ENCODE measurements around the gene TMEM151A. TPM values are rescaled to one million over a fixed set of nuclear protein-coding genes. Genes with fewer than 3 reads are reported as not detected.

TMEM151A gene
- total RNA-seq, 6 donors from 2014 or later, result 0.29 to 1.9 TPM; not detected in 4

DNA sequence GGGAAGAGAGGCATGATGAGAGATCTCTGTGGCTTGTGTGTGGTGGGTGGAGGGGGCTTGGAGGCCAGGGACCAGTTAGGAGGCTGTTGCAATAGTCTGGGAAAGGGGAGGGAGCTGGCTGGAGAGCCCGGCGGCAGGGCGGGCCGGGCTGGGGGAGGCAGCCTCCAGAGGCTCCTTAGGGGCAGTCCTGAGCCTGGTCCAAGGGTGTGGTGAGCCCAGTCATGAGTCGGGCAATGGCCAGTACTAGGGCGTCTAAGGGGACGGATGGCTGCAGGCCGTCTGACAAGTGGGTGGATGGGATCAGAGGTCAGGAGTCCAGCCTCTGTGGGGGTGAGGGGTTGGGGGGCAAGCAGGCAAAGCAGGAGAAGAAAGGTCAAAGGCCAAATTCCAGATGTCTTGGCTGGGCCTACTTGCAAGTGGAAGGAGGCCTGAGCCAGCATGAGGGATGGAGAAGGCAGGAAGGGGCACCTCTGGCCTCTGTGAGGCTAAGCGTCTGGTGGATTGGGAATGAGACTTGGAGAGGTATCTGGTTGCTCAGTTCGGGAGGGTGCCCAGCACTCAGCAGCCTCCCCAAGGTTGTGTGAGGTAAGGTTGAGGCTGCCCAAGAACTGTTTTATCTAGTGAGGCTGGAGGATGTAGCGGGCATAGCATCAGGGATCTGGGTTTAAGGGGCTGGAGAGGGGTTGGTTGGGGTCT lies 31.2 kb downstream of the TMEM151A start:
- ATAC-seq (ENCODE audit: low FRiP score in 2 of 2) (peak; percentile 48 to 84), DNase-seq (peak in 1 of 2 donors; percentile 78)
- no peaks in the 10 kb centered on the region for H3K9me3 ChIP-seq
- no peaks in the 10 kb centered on the region for H3K36me3 ChIP-seq
- H3K27ac ChIP-seq, result no peak overlapping the region
- H3K27me3 ChIP-seq, result no peaks in the 10 kb centered on the region
- WGBS, 2 donors, result 86 to 88% methylated on average over 11 of the region's 11 CpGs
- peaks cover 18 to 27% (median 26%) of the 10 kb centered on the region in 4 donors for H3K4me1 ChIP-seq
- H3K4me3 ChIP-seq, result no peak overlapping the region
- TF ChIP-seq EP300 (IDR thresholded peaks at IDR 0.05), result no peak
- no peak for TF ChIP-seq POLR2AphosphoS5 (IDR thresholded peaks at IDR 0.05)
- no peak for TF ChIP-seq CTCF (IDR thresholded peaks at IDR 0.05)
- no peak for TF ChIP-seq POLR2A (IDR thresholded peaks at IDR 0.05)

- ATAC-seq (ENCODE audit: low FRiP score in 2 of 2), result no peak
- DNase-seq, result no peak
- H3K27ac ChIP-seq, result no peak overlapping the region
- H3K4me1 ChIP-seq, result peaks cover 18 to 27% (median 26%) of the 10 kb centered on the region in 4 donors
- no peaks in the 10 kb centered on the region for H3K9me3 ChIP-seq
- WGBS, 2 donors, result 88 to 94% methylated on average over 1 of the region's 1 CpG
- no peaks in the 10 kb centered on the region for H3K27me3 ChIP-seq
- TF ChIP-seq CTCF (IDR thresholded peaks at IDR 0.05) (no peak), POLR2AphosphoS5 (IDR thresholded peaks at IDR 0.05) (no peak), POLR2A (IDR thresholded peaks at IDR 0.05) (no peak), EP300 (IDR thresholded peaks at IDR 0.05) (no peak)
- H3K36me3 ChIP-seq, result no peaks in the 10 kb centered on the region
- H3K4me3 ChIP-seq, result no peak overlapping the region
Observed at GRCh38 chr11:66323684-66324083, 32.0 kb downstream of the TMEM151A start.

DNA sequence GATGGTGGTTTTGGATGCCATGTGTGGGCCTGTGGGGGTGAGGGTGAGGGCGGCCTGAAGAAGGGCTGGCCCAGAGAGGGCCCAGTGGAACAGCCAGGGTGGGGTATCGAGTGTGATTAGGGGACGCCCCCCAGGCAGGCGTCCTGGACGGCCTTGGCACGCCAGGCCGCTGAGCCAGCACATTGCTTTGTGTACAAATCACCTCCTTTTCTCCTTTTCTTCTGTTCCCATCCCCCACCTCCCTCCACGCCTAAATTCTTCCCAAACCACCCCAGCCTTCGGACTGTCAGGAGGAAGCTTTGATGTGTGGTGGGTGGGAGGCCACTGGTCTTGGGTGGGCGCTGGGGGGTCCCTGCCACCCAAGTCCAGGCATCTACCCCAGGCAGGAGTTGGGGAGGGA lies 33.0 kb downstream of the TMEM151A start:
- no peaks in the 10 kb centered on the region for H3K9me3 ChIP-seq
- peak overlapping the region in 1 of 4 donors; percentile 30 for H3K27ac ChIP-seq
- ATAC-seq (ENCODE audit: low FRiP score in 2 of 2) (no peak), DNase-seq (peak in 1 of 2 donors; percentile 77)
- peaks cover 25 to 32% (median 27%) of the 10 kb centered on the region in 4 donors for H3K4me1 ChIP-seq
- no peak overlapping the region for H3K4me3 ChIP-seq
- 54 to 81% methylated on average over 6 to 10 of the region's 10 CpGs for WGBS, 2 donors
- TF ChIP-seq CTCF (IDR thresholded peaks at IDR 0.05) (no peak), POLR2AphosphoS5 (IDR thresholded peaks at IDR 0.05) (no peak), POLR2A (IDR thresholded peaks at IDR 0.05) (no peak), EP300 (IDR thresholded peaks at IDR 0.05) (no peak)
- H3K27me3 ChIP-seq, result no peaks in the 10 kb centered on the region
- H3K36me3 ChIP-seq, result no peaks in the 10 kb centered on the region

DNA sequence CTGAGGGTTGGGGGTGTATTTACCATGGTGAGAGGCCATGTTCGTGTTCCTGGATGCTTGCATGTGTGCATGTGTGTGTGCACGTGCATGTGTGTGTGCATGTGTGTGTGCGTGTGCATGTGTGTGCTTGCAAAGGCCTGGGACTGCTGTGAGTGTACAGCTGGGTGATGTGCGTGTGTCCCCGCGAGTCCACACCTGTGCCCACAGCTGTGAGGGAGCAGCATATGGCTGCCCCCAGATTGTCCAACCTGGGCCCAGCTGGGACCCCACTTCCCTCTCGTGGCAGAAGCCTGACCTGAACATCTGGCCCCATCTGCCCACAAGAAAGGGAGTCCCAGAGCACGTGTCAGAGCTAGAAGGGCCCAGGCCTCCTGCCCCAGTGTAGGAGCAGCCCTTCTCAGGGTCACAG lies 33.6 kb downstream of the TMEM151A start:
- no peak for ATAC-seq (ENCODE audit: low FRiP score in 2 of 2)
- Histone ChIP-seq H3K4me1 (peaks cover 25 to 32% (median 27%) of the 10 kb centered on the region in 4 donors), H3K27ac (peak overlapping the region in 1 of 4 donors; percentile 67), H3K9me3 (no peaks in the 10 kb centered on the region), H3K27me3 (no peaks in the 10 kb centered on the region), H3K4me3 (no peak overlapping the region), H3K36me3 (no peaks in the 10 kb centered on the region)
- no peak for TF ChIP-seq POLR2AphosphoS5 (IDR thresholded peaks at IDR 0.05)
- TF ChIP-seq POLR2A (IDR thresholded peaks at IDR 0.05), result no peak
- TF ChIP-seq EP300 (IDR thresholded peaks at IDR 0.05), result no peak
- TF ChIP-seq CTCF (IDR thresholded peaks at IDR 0.05), result no peak
- 71 to 91% methylated on average over 4 to 8 of the region's 8 CpGs for WGBS, 2 donors
- no peak for DNase-seq
